HEK293 (cell line): Measurements from ENCODE around the gene CD46.

Experiments used
- CTCF ChIA-PET: fragments of 350-600 bp; formaldehyde crosslinking; extraction: SDS; loops from one replicate; lab custom pipeline; 2021; ENCODE audit warnings: antibody characterized with exemption; lab: Yijun Ruan, JAX
- POLR2A ChIA-PET: fragments of 300-600 bp; formaldehyde crosslinking; extraction: SDS; loops from one replicate; lab custom pipeline; 2020; ENCODE audit warnings: antibody characterized with exemption, inconsistent platforms; lab: Yijun Ruan, JAX
- H3K27ac ChIP-seq: fragments of 200-500 bp; sonication (Bioruptor generic); 2 replicates; pipeline ENCODE4 v1.5.1; 2014; ENCODE audit warnings: low read depth, low read length, control low read depth, inconsistent platforms; ENCODE audit errors: extremely low read depth
- H3K36me3 ChIP-seq, 2 experiments: fragments of 200-500 bp in 1 of 2; sonication (Bioruptor generic) in 1 of 2; 1 replicate in 1 of 2; 2 replicates in 1 of 2; pipeline ENCODE4 v1.5.1; 2014 to 2017; ENCODE audit warnings: inconsistent platforms in 2 of 2, low read length in 2 of 2; ENCODE audit not compliant: control insufficient read depth in 2 of 2, insufficient read depth in 1 of 2
- H3K4me1 ChIP-seq: fragments of 200-500 bp; sonication (Bioruptor generic); 2 replicates; pipeline ENCODE4 v1.5.1; 2014; ENCODE audit warnings: mild to moderate bottlenecking, low read length, inconsistent platforms; ENCODE audit not compliant: control insufficient read depth, insufficient read depth
- H3K4me3 ChIP-seq: 2 replicates; pipeline ENCODE4 v1.5.1; 2011; ENCODE audit warnings: low read depth, mild to moderate bottlenecking, control low read depth, low read length, moderate library complexity
- H3K9me3 ChIP-seq: fragments of 200-500 bp; sonication (Bioruptor generic); 2 replicates; pipeline ENCODE4 v1.5.1; 2014; ENCODE audit warnings: low read depth, low read length, inconsistent platforms; ENCODE audit not compliant: control insufficient read depth, insufficient read depth
- BCL11B ChIP-seq: fragments of 450-650 bp; formaldehyde crosslinking; IDR thresholded peaks from 2 replicates; pipeline ENCODE4 v1.5.1; 2016; ENCODE audit warnings: low read depth, missing biosample characterization, missing genetic modification characterization
- GFI1B ChIP-seq: fragments of 450-650 bp; formaldehyde crosslinking; IDR thresholded peaks from 2 replicates; pipeline ENCODE4 v1.5.1; 2016; ENCODE audit warnings: missing biosample characterization, missing genetic modification characterization
- GLI2 ChIP-seq: fragments of 450-650 bp; formaldehyde crosslinking; IDR thresholded peaks from 2 replicates; pipeline ENCODE4; 2017; ENCODE audit warnings: missing biosample characterization, missing genetic modification characterization, low read depth, borderline replicate concordance
- SCRT2 ChIP-seq: fragments of 450-650 bp; formaldehyde crosslinking; IDR thresholded peaks from 2 replicates; pipeline ENCODE4 v1.5.1; 2016; ENCODE audit warnings: missing biosample characterization, missing genetic modification characterization
- WT1 ChIP-seq: fragments of 450-650 bp; formaldehyde crosslinking; IDR thresholded peaks from 2 replicates; pipeline ENCODE4 v1.5.1; 2016; ENCODE audit warnings: missing biosample characterization, missing genetic modification characterization
- ZNF174 ChIP-seq: fragments of 450-650 bp; formaldehyde crosslinking; IDR thresholded peaks from 2 replicates; pipeline ENCODE4 v1.5.0; 2017; ENCODE audit warnings: missing biosample characterization, mild to moderate bottlenecking, missing genetic modification characterization
- ZNF214 ChIP-seq: fragments of 450-650 bp; formaldehyde crosslinking; IDR thresholded peaks from 2 replicates; pipeline ENCODE4 v1.5.1; 2017; ENCODE audit warnings: missing biosample characterization, mild to moderate bottlenecking, missing genetic modification characterization, borderline replicate concordance
- ZNF423 ChIP-seq: fragments of 450-650 bp; formaldehyde crosslinking; IDR thresholded peaks from 2 replicates; pipeline ENCODE4 v1.5.1; 2016; ENCODE audit warnings: missing biosample characterization, missing genetic modification characterization
- ZNF426 ChIP-seq: fragments of 450-650 bp; formaldehyde crosslinking; IDR thresholded peaks from 2 replicates; pipeline ENCODE4 v1.5.1; 2017; ENCODE audit warnings: missing biosample characterization, missing genetic modification characterization, mild to moderate bottlenecking, inconsistent platforms, moderate library complexity
- ZNF510 ChIP-seq: fragments of 450-650 bp; formaldehyde crosslinking; IDR thresholded peaks from 2 replicates; pipeline ENCODE4 v1.5.1; 2018; ENCODE audit warnings: mild to moderate bottlenecking, missing genetic modification characterization, missing biosample characterization; ENCODE audit not compliant: insufficient replicate concordance
- ZNF610 ChIP-seq: fragments of 450-650 bp; formaldehyde crosslinking; IDR thresholded peaks from 2 replicates; pipeline ENCODE4 v1.5.1; 2016; ENCODE audit warnings: missing biosample characterization, missing genetic modification characterization, borderline replicate concordance
- ZNF837 ChIP-seq: fragments of 450-650 bp; formaldehyde crosslinking; IDR thresholded peaks from 2 replicates; pipeline ENCODE4 v1.5.1; 2016; ENCODE audit warnings: missing biosample characterization, missing genetic modification characterization
- TF ChIP-seq, protein P1 (sequence below): fragments of 450-650 bp; formaldehyde crosslinking; IDR thresholded peaks from 2 replicates; pipeline ENCODE4 v1.5.1; 2016; ENCODE audit warnings: missing biosample characterization, missing genetic modification characterization
- TF ChIP-seq, protein P2 (sequence below): fragments of 450-650 bp; formaldehyde crosslinking; conservative IDR thresholded peaks from 2 replicates; pipeline ENCODE4 v1.5.1; 2016; ENCODE audit warnings: low read depth, missing biosample characterization, missing genetic modification characterization
- TF ChIP-seq, protein P3 (sequence below): fragments of 450-650 bp; formaldehyde crosslinking; IDR thresholded peaks from 2 replicates; pipeline ENCODE4 v1.5.1; 2017; ENCODE audit warnings: missing biosample characterization, missing genetic modification characterization
- TF ChIP-seq, protein P4 (sequence below): fragments of 450-650 bp; formaldehyde crosslinking; IDR thresholded peaks from 2 replicates; pipeline ENCODE4 v1.5.1; 2017; ENCODE audit warnings: missing biosample characterization, missing genetic modification characterization
- TF ChIP-seq, protein P5 (sequence below): fragments of 450-650 bp; formaldehyde crosslinking; IDR thresholded peaks from 2 replicates; pipeline ENCODE4 v1.5.1; 2017; ENCODE audit warnings: missing biosample characterization, missing genetic modification characterization
- TF ChIP-seq, protein P6 (sequence below): fragments of 450-650 bp; formaldehyde crosslinking; IDR thresholded peaks from 2 replicates; pipeline ENCODE4 v1.5.1; 2016; ENCODE audit warnings: missing biosample characterization, missing genetic modification characterization

The CD46 gene

DNA sequence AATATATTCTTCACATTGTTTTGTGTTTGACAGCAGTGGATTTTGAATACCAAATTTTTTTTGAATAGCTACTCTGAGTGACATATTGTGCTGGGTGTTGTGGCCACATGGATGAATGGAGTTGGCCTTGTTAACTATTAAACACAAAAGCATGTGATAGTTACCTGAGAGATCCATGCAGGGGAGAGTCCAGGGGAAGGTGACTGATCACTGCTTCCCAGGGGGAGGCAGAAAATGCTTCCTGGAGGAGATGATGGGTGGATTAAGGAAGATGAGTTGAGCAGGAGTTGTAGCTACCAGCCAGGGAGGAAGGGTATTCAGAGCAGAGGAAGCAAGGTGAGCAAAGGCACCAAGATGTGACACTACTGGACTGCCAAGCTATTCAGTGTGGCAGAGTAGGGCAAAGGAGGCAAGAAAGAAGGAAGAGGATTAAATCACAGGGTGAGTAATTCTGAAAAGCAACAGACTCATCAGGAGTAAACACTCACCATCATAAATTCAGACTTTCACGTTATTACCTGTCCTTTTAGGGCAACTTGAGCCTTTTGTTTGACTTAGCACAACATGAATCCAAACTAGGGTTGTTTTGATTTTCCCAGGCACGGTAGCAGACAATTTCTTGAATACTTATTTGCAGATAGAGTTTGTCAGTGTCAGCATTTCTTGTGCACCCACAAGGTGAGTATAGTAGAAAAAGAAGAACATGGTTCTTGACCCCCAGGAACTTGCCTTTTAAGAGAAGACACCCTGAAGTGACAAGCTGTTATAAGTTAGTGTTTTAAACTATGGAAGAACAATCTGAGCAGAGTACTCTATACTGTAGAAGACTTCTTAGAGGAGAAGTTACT is 4.2 kb downstream of the CD46 start (continued):
- TF ChIP-seq, protein P1, sequence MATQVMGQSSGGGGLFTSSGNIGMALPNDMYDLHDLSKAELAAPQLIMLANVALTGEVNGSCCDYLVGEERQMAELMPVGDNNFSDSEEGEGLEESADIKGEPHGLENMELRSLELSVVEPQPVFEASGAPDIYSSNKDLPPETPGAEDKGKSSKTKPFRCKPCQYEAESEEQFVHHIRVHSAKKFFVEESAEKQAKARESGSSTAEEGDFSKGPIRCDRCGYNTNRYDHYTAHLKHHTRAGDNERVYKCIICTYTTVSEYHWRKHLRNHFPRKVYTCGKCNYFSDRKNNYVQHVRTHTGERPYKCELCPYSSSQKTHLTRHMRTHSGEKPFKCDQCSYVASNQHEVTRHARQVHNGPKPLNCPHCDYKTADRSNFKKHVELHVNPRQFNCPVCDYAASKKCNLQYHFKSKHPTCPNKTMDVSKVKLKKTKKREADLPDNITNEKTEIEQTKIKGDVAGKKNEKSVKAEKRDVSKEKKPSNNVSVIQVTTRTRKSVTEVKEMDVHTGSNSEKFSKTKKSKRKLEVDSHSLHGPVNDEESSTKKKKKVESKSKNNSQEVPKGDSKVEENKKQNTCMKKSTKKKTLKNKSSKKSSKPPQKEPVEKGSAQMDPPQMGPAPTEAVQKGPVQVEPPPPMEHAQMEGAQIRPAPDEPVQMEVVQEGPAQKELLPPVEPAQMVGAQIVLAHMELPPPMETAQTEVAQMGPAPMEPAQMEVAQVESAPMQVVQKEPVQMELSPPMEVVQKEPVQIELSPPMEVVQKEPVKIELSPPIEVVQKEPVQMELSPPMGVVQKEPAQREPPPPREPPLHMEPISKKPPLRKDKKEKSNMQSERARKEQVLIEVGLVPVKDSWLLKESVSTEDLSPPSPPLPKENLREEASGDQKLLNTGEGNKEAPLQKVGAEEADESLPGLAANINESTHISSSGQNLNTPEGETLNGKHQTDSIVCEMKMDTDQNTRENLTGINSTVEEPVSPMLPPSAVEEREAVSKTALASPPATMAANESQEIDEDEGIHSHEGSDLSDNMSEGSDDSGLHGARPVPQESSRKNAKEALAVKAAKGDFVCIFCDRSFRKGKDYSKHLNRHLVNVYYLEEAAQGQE: no peak
- TF ChIP-seq, protein P2, sequence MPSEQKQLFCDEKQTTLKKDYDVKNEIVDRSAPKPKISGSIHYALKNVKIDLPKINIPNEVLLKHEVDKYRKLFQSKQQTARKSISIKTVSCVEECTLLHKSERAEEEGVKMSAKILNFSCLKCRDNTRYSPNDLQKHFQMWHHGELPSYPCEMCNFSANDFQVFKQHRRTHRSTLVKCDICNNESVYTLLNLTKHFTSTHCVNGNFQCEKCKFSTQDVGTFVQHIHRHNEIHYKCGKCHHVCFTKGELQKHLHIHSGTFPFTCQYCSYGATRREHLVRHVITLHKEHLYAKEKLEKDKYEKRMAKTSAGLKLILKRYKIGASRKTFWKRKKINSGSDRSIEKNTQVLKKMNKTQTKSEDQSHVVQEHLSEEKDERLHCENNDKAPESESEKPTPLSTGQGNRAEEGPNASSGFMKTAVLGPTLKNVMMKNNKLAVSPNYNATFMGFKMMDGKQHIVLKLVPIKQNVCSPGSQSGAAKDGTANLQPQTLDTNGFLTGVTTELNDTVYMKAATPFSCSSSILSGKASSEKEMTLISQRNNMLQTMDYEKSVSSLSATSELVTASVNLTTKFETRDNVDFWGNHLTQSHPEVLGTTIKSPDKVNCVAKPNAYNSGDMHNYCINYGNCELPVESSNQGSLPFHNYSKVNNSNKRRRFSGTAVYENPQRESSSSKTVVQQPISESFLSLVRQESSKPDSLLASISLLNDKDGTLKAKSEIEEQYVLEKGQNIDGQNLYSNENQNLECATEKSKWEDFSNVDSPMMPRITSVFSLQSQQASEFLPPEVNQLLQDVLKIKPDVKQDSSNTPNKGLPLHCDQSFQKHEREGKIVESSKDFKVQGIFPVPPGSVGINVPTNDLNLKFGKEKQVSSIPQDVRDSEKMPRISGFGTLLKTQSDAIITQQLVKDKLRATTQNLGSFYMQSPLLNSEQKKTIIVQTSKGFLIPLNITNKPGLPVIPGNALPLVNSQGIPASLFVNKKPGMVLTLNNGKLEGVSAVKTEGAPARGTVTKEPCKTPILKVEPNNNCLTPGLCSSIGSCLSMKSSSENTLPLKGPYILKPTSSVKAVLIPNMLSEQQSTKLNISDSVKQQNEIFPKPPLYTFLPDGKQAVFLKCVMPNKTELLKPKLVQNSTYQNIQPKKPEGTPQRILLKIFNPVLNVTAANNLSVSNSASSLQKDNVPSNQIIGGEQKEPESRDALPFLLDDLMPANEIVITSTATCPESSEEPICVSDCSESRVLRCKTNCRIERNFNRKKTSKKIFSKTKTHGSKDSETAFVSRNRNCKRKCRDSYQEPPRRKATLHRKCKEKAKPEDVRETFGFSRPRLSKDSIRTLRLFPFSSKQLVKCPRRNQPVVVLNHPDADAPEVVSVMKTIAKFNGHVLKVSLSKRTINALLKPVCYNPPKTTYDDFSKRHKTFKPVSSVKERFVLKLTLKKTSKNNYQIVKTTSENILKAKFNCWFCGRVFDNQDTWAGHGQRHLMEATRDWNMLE (tag by site-specific recombination): no peak
- TF ChIP-seq SCRT2 (peak; percentile 76; the same call in 1 of the 2 replicates), ZNF610 (tag by site-specific recombination) (no peak), GLI2 (tag by site-specific recombination) (no peak), ZNF423 (tag by site-specific recombination) (no peak), ZNF174 (tag by site-specific recombination) (no peak), BCL11B (tag by site-specific recombination) (no peak), ZNF510 (tag by site-specific recombination) (no peak), GFI1B (tag by site-specific recombination) (0 out of 2 replicates have a peak, but pooled peaks have one; percentile 12), WT1 (tag by site-specific recombination) (no peak), ZNF214 (tag by site-specific recombination) (no peak)

DNA sequence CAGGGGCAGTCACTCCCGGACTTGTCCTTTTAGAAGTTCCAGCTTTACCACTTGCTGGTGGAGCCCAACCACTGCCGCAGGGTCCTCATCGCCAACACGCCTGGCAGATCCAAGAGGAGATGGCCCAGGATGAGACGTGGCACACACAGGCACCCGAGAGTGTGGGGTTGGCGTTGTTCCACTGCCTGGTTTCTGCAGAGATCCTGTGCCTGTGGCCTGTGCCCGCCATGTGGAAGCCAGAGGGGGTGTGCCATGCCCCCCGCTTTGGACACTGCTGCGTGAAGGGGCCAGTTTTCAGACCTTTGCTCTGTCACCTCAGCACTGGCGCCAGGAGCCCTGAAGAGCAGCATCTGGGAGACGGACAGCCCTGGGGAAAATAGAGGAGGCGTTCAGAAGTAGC is 10.8 kb downstream of the CD46 start:
- H3K27ac ChIP-seq: no peak overlapping the region
- H3K9me3 ChIP-seq: no peaks in the 10 kb centered on the region
- H3K36me3 ChIP-seq: peaks cover 24 to 81% of the 10 kb centered on the region in 2 experiments
- H3K4me3 ChIP-seq: no peak overlapping the region
- POLR2A ChIA-PET: interaction anchor here (1.2 kb wide), 1 partner anchor 10 kb away, joined by 3 read pairs; no protein-coding TSS in a partner anchor
- H3K4me1 ChIP-seq: no peaks in the 10 kb centered on the region
- CTCF ChIA-PET: no interaction called here
- TF ChIP-seq, protein P3, sequence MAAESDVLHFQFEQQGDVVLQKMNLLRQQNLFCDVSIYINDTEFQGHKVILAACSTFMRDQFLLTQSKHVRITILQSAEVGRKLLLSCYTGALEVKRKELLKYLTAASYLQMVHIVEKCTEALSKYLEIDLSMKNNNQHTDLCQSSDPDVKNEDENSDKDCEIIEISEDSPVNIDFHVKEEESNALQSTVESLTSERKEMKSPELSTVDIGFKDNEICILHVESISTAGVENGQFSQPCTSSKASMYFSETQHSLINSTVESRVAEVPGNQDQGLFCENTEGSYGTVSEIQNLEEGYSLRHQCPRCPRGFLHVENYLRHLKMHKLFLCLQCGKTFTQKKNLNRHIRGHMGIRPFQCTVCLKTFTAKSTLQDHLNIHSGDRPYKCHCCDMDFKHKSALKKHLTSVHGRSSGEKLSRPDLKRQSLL (tag by site-specific recombination): no peak
- TF ChIP-seq, protein P4, sequence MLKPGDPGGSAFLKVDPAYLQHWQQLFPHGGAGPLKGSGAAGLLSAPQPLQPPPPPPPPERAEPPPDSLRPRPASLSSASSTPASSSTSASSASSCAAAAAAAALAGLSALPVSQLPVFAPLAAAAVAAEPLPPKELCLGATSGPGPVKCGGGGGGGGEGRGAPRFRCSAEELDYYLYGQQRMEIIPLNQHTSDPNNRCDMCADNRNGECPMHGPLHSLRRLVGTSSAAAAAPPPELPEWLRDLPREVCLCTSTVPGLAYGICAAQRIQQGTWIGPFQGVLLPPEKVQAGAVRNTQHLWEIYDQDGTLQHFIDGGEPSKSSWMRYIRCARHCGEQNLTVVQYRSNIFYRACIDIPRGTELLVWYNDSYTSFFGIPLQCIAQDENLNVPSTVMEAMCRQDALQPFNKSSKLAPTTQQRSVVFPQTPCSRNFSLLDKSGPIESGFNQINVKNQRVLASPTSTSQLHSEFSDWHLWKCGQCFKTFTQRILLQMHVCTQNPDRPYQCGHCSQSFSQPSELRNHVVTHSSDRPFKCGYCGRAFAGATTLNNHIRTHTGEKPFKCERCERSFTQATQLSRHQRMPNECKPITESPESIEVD (tag by site-specific recombination): no peak
- TF ChIP-seq, protein P5, sequence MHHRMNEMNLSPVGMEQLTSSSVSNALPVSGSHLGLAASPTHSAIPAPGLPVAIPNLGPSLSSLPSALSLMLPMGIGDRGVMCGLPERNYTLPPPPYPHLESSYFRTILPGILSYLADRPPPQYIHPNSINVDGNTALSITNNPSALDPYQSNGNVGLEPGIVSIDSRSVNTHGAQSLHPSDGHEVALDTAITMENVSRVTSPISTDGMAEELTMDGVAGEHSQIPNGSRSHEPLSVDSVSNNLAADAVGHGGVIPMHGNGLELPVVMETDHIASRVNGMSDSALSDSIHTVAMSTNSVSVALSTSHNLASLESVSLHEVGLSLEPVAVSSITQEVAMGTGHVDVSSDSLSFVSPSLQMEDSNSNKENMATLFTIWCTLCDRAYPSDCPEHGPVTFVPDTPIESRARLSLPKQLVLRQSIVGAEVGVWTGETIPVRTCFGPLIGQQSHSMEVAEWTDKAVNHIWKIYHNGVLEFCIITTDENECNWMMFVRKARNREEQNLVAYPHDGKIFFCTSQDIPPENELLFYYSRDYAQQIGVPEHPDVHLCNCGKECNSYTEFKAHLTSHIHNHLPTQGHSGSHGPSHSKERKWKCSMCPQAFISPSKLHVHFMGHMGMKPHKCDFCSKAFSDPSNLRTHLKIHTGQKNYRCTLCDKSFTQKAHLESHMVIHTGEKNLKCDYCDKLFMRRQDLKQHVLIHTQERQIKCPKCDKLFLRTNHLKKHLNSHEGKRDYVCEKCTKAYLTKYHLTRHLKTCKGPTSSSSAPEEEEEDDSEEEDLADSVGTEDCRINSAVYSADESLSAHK (tag by site-specific recombination): no peak
- TF ChIP-seq, protein P6, sequence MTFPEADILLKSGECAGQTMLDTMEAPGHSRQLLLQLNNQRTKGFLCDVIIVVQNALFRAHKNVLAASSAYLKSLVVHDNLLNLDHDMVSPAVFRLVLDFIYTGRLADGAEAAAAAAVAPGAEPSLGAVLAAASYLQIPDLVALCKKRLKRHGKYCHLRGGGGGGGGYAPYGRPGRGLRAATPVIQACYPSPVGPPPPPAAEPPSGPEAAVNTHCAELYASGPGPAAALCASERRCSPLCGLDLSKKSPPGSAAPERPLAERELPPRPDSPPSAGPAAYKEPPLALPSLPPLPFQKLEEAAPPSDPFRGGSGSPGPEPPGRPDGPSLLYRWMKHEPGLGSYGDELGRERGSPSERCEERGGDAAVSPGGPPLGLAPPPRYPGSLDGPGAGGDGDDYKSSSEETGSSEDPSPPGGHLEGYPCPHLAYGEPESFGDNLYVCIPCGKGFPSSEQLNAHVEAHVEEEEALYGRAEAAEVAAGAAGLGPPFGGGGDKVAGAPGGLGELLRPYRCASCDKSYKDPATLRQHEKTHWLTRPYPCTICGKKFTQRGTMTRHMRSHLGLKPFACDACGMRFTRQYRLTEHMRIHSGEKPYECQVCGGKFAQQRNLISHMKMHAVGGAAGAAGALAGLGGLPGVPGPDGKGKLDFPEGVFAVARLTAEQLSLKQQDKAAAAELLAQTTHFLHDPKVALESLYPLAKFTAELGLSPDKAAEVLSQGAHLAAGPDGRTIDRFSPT (tag by site-specific recombination): no peak
- TF ChIP-seq ZNF837 (tag by site-specific recombination): no peak
- no peak for TF ChIP-seq ZNF426 (tag by site-specific recombination)
